Measurements from ENCODE around the gene CCL24. TPM values are rescaled to one million over a fixed set of nuclear protein-coding genes. Genes with fewer than 3 reads are reported as not detected.

CCL24 gene
- total RNA-seq, 2 experiments from 2014 or later: not detected

DNA sequence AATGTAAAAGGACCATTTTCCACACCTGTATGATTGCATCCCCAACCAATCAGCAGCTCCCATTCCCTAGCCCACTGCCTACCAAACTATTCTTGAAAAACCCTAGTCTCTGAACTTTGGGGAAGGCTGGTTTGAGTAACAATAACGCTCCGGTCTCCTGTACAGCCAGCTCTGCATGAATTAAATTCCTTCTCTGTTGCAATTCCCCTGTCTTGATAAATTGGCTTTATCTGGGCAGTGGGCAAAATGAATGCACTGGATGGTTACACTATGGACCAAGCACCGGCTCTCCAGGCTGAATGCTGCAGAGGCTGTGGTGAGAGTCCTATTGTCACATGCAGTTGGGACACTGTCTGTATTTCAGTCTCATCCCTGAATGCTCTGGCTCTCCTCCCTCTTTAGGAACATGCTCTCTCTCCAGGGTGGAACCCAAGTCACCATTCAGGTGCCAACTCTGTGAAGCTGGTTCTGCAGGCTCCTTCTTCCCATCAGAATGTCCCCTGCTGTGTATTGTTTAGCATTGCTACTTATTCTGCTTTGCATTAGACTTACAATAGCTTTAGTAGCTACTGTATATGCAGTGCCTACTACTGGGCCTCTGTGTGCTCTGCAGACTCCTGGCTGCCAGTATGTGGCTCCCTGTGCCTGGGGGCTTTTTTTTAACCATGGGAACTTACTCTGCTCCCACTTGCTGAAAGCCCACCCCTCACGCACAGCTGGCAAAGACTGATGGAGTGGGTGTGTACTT lies 6.9 kb downstream of the CCL24 start:
- no peak overlapping the region for H2AFZ ChIP-seq (ENCODE audit: low read length)
- H3K4me3 ChIP-seq (ENCODE audit: low read depth, low read length, poor library complexity, severe bottlenecking): no peak overlapping the region
- ChIA-PET CTCF (ENCODE audit: unreplicated experiment) (no interaction called here), POLR2A (no interaction called here)
- no TSS peak for BruUV-seq (replicated peaks)
- no peaks in the 10 kb centered on the region for H4K20me1 ChIP-seq (ENCODE audit: insufficient read depth, low read length)
- H3K27ac ChIP-seq (ENCODE audit: low read depth, low read length, poor library complexity, severe bottlenecking): no peak overlapping the region
- H3K9me2 ChIP-seq (ENCODE audit: insufficient read depth, low read length): no peaks in the 10 kb centered on the region
- TF ChIP-seq, protein P1, sequence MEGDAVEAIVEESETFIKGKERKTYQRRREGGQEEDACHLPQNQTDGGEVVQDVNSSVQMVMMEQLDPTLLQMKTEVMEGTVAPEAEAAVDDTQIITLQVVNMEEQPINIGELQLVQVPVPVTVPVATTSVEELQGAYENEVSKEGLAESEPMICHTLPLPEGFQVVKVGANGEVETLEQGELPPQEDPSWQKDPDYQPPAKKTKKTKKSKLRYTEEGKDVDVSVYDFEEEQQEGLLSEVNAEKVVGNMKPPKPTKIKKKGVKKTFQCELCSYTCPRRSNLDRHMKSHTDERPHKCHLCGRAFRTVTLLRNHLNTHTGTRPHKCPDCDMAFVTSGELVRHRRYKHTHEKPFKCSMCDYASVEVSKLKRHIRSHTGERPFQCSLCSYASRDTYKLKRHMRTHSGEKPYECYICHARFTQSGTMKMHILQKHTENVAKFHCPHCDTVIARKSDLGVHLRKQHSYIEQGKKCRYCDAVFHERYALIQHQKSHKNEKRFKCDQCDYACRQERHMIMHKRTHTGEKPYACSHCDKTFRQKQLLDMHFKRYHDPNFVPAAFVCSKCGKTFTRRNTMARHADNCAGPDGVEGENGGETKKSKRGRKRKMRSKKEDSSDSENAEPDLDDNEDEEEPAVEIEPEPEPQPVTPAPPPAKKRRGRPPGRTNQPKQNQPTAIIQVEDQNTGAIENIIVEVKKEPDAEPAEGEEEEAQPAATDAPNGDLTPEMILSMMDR (conservative IDR thresholded peaks at IDR 0.05; ENCODE audit: low read length): no peak
- TF ChIP-seq EZH2phosphoT487 (IDR thresholded peaks at IDR 0.05; ENCODE audit: borderline replicate concordance, low read depth, low read length): no peak
- no peak overlapping the region for H3K4me2 ChIP-seq (ENCODE audit: low read length)
- no peak for DNase-seq (ENCODE audit: low spot score)
- intact Hi-C loops (cut with micrococcal nuclease; ENCODE audit: unreplicated experiment): loop anchor here (10.0 kb wide), 1 partner anchor 232 kb away; no protein-coding TSS in a partner anchor
- H3K9me3 ChIP-seq (ENCODE audit: low read length): peaks cover 11% of the 10 kb centered on the region; the same call in 1 of the 2 replicates
- H3K36me3 ChIP-seq (ENCODE audit: insufficient read depth, low read length): no peaks in the 10 kb centered on the region
- peaks cover 3% of the 10 kb centered on the region for H3K4me1 ChIP-seq (ENCODE audit: insufficient read depth, low read length, poor library complexity, severe bottlenecking)
- H3K79me2 ChIP-seq (ENCODE audit: insufficient read depth, low read depth, low read length): no peaks in the 10 kb centered on the region

DNA sequence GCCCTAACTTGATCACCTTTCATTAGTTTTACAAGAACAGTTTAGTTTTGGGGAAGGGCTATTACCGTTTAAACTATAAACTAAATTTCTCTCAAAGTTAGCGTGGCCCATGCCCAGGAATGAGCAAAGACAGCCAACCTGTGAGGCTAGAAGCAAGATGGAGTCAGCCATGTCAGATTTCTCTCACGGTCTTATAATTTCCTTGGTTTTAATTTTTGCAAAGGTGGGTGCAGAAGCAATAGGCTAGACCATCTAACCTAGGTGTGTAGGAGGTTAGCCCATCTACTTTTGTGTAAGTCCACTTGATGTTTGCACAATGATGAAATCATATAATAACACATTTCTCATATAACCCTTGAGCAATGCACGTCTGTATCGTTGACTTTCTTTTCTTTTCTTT lies 8.9 kb downstream of the CCL24 start:
- no peak overlapping the region for H3K4me3 ChIP-seq (ENCODE audit: low read depth, low read length, poor library complexity, severe bottlenecking)
- DNase-seq (ENCODE audit: low spot score): no peak
- H3K79me2 ChIP-seq (ENCODE audit: insufficient read depth, low read depth, low read length): no peaks in the 10 kb centered on the region
- H4K20me1 ChIP-seq (ENCODE audit: insufficient read depth, low read length): no peaks in the 10 kb centered on the region
- ChIA-PET POLR2A (no interaction called here), CTCF (ENCODE audit: unreplicated experiment) (no interaction called here)
- no peak overlapping the region for H3K27ac ChIP-seq (ENCODE audit: low read depth, low read length, poor library complexity, severe bottlenecking)
- no peak overlapping the region for H3K4me2 ChIP-seq (ENCODE audit: low read length)
- no peak for TF ChIP-seq EZH2phosphoT487 (IDR thresholded peaks at IDR 0.05; ENCODE audit: borderline replicate concordance, low read depth, low read length)
- TF ChIP-seq, protein P1 (conservative IDR thresholded peaks at IDR 0.05; ENCODE audit: low read length): no peak
- BruUV-seq (replicated peaks): no TSS peak
- H2AFZ ChIP-seq (ENCODE audit: low read length): no peak overlapping the region
- intact Hi-C loops (cut with micrococcal nuclease; ENCODE audit: unreplicated experiment): loop anchor here (10.0 kb wide), 1 partner anchor 230 kb away; no protein-coding TSS in a partner anchor
- H3K9me3 ChIP-seq (ENCODE audit: low read length): peaks cover 11% of the 10 kb centered on the region; the same call in 1 of the 2 replicates
- no peaks in the 10 kb centered on the region for H3K36me3 ChIP-seq (ENCODE audit: insufficient read depth, low read length)
- peaks cover 3% of the 10 kb centered on the region for H3K4me1 ChIP-seq (ENCODE audit: insufficient read depth, low read length, poor library complexity, severe bottlenecking)
- H3K9me2 ChIP-seq (ENCODE audit: insufficient read depth, low read length): no peaks in the 10 kb centered on the region

DNA sequence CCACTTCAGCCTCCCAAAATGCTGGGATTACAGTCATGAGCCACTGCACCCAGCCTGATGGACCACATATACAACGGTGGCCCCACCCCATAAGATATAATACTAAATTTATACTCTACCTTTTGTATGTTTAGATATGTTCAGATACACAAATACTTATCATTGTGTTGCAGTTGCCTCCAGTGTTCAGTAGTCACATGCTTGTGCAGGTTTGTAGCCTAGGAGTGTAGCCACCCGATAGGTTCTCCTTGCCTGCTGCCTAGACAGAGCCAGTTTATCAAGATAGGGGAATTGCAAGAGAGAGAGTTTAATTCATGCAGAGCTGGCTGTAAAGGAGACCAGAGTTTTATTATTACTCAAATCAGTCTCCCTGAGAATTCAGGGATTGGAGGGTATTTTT lies 9.6 kb downstream of the CCL24 start:
- DNase-seq (ENCODE audit: low spot score): no peak
- Histone ChIP-seq H2AFZ (ENCODE audit: low read length) (no peak overlapping the region), H3K9me3 (ENCODE audit: low read length) (peaks cover 11% of the 10 kb centered on the region; the same call in 1 of the 2 replicates), H3K36me3 (ENCODE audit: insufficient read depth, low read length) (no peaks in the 10 kb centered on the region), H3K4me2 (ENCODE audit: low read length) (no peak overlapping the region), H3K79me2 (ENCODE audit: insufficient read depth, low read depth, low read length) (no peaks in the 10 kb centered on the region), H3K9me2 (ENCODE audit: insufficient read depth, low read length) (no peaks in the 10 kb centered on the region), H3K27ac (ENCODE audit: low read depth, low read length, poor library complexity, severe bottlenecking) (no peak overlapping the region), H3K4me1 (ENCODE audit: insufficient read depth, low read length, poor library complexity, severe bottlenecking) (peaks cover 3% of the 10 kb centered on the region), H3K4me3 (ENCODE audit: low read depth, low read length, poor library complexity, severe bottlenecking) (no peak overlapping the region), H4K20me1 (ENCODE audit: insufficient read depth, low read length) (no peaks in the 10 kb centered on the region)
- CTCF ChIA-PET (ENCODE audit: unreplicated experiment): no interaction called here
- TF ChIP-seq, protein P1 (conservative IDR thresholded peaks at IDR 0.05; ENCODE audit: low read length): no peak
- TF ChIP-seq EZH2phosphoT487 (IDR thresholded peaks at IDR 0.05; ENCODE audit: borderline replicate concordance, low read depth, low read length): no peak
- intact Hi-C loops (cut with micrococcal nuclease; ENCODE audit: unreplicated experiment): loop anchor here (10.0 kb wide), 1 partner anchor 229 kb away; no protein-coding TSS in a partner anchor
- no TSS peak for BruUV-seq (replicated peaks)
- POLR2A ChIA-PET: no interaction called here
